ENCODE data around the gene RIN3.
"Not testable (repeated sequence)": the region's sequence is repeated elsewhere in the genome, so short reads cannot be mapped to it uniquely, and the experiment has no call there.

The RIN3 gene

GRCh38 chr14:92630367-92630766, 116.8 kb downstream of the RIN3 start:
- no peak for DNase-seq

- no peak for DNase-seq
Observed at GRCh38 chr14:92631098-92631497, 117.5 kb downstream of the RIN3 start.

GRCh38 chr14:92632546-92633273, 119.1 kb downstream of the RIN3 start:
- DNase-seq, result no peak

GRCh38 chr14:92633274-92633616, 119.7 kb downstream of the RIN3 start:
- DNase-seq, result no peak

- DNase-seq, result no peak
Observed at GRCh38 chr14:92633724-92634123, 120.1 kb downstream of the RIN3 start.

GRCh38 chr14:92635031-92635430, 121.5 kb downstream of the RIN3 start:
- no peak for DNase-seq

GRCh38 chr14:92635896-92636295, 122.3 kb downstream of the RIN3 start:
- no peak for DNase-seq

- no peak for DNase-seq
Observed at GRCh38 chr14:92637228-92637627, 123.6 kb downstream of the RIN3 start.

GRCh38 chr14:92637864-92638263, 124.3 kb downstream of the RIN3 start:
- no peak for DNase-seq

GRCh38 chr14:92638266-92638665, 124.7 kb downstream of the RIN3 start:
- no peak for DNase-seq

GRCh38 chr14:92638904-92639303, 125.3 kb downstream of the RIN3 start:
- no peak for DNase-seq

GRCh38 chr14:92639472-92640117, 126.0 kb downstream of the RIN3 start:
- not testable (repeated sequence) for DNase-seq

GRCh38 chr14:92641306-92641705, 127.7 kb downstream of the RIN3 start:
- DNase-seq, result no peak

GRCh38 chr14:92644171-92644969, 130.8 kb downstream of the RIN3 start:
- DNase-seq, result no peak

- no peak for DNase-seq
Observed at GRCh38 chr14:92644970-92645515, 131.5 kb downstream of the RIN3 start.

GRCh38 chr14:92645841-92646478, 132.4 kb downstream of the RIN3 start:
- no peak for DNase-seq

GRCh38 chr14:92646952-92647796, 133.6 kb downstream of the RIN3 start:
- DNase-seq, result no peak

GRCh38 chr14:92647797-92648279, 134.3 kb downstream of the RIN3 start:
- no peak for DNase-seq

- no peak for DNase-seq
Observed at GRCh38 chr14:92649066-92649465, 135.5 kb downstream of the RIN3 start.

GRCh38 chr14:92649934-92650545, 136.5 kb downstream of the RIN3 start:
- no peak for DNase-seq

- no peak for DNase-seq
Observed at GRCh38 chr14:92650581-92651105, 137.1 kb downstream of the RIN3 start.

All from CD4-positive, alpha-beta T cell treated with Interleukin-10 for 1 hour (primary cell).